Stimulated activated CD4-positive, alpha-beta T cell treated with anti-CD3 and anti-CD28 coated beads, Interleukin-15, amount 100 ng/mL, for 1 hour (primary cell): ENCODE data around the gene SPACDR.
A peak's percentile ranks its signal among the peaks of the same experiment; 100 is the strongest.

Experiments
- DNase-seq, 2 donors: peaks; one replicate each; pipeline ENCODE4 v3.0.0-alpha.2; 2020; ENCODE audit warnings: low read depth in 1 of 2, low spot score in 1 of 2

SPACDR gene

DNA sequence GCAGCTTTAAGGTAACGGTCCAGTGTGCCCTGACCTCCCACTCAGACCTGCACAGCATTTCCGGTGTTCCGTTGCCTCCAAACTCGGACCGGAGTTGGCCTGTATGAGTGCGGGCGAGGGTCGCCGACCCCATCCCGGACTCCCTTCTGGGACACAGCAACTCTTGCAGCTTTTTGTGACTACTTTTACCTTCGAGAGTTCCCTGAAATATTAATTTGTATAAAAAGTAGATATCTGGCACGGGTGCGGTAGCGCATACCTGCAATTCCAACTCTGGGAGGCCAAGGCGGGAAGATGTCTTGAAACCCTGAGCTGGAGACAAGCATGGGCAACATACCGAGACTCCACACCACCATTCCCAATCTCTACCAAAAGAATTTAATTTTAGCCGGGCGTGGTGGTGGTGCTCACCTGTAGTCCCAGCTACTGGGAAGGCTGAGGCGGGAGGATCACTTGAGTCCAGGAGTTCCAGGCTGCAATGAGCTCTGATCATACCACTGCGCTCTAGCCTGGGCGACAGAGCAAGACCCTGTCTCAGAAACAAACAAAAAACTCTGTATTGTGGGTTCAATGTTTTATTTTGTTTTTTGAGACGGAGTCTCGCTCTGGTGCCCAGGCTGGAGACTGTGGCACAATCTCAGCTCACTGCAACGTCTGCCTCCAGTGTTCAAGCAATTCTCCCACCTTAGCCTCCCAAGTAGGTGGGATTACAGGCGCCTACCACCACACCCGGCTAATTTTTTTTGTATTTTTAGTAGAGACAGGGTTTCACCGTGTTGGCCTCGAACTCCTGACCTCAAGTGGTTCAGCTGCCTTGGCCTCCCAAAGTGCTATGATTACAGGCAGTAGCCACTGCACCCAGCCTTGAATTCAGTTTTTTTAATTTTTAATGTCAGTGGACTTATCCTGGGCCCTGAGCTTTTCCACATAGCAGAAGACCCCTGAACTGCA lies 26.6 kb downstream of the SPACDR start:
- DNase-seq = no peak

DNA sequence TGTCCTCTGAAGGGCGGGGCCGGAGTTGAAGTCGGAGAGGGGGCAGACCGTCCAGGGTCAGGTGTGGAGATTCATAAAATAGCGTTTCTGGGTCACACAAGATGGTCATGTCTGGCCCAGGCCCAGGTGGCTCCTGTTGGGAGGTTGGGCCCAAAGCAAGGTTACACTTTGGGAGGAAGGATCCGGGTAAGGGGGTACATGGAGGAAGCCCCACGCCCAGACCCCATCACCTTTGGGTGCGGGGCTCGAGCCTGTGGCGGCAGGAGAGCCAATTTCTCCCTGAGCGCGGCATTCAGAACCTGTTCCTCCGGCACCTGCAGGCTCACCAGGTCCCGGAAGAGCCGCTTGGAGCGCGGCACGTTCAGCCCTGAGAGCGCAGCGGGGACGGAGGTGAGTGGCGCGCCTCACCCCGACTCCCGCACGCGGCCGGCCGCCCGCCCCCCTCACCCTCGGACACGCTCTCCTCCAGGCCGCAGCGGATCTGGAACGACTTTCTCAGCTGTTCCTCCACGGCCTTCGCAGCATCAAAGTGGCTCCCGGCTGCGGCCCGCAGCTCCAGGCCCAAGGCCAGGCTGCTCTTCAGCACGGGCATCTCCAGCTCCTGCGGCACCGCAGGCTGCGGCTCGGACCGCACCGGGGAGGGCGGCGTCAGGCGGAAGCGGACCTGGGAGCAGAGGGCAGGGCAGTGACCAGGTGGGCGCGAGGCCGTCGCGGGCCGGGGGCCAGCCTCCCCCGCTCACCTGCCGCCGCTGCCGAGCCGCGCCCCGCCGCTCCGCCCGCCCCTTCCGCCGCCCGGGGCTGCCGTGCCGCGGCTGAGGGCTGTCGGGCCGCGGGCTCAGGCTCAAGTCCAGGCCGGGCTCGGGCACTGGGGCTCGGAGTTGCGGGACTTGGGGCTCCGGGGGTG lies 28.4 kb downstream of the SPACDR start:
- peak; percentile 31 to 38 for DNase-seq

DNA sequence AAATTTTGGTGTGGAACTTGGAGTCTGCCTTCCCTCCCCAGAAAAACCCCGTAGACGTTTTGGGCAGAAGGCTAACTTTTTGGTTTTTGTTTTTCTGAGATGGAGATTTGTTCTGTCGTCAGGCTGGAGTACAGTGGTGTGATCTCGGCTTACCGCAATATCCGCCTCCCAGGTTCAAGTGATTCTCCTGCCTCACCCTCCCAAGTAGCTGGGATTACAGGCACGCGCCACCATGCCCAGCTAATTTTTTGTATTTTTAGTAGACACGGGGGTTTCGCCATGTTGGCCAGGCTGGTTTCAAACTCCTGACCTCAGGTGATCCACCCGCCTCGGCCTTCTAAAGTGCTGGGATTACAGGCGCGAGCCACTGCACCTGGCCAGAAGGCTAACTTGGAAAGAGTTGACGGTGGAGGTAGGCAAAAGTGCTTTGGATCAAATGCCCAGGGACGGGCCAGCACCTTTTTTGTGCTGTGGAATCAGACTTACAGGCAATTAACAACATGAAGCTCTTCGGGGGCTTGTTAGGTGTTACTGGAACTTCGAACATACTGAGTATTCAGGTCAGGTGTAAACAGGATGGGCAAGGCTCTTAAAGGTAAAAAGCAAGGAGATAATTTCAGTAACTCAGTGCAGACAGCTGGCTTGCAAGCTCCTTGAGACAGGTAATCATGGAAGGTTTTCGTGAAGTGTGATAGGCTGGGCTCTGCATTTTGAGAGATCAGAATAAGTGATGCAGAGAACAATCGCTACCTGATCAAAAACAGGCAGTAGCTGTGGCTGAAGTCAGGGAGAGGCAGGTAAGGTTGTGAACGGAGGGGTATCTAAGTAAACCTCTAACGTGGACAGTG lies 29.5 kb downstream of the SPACDR start:
- DNase-seq = no peak

DNA sequence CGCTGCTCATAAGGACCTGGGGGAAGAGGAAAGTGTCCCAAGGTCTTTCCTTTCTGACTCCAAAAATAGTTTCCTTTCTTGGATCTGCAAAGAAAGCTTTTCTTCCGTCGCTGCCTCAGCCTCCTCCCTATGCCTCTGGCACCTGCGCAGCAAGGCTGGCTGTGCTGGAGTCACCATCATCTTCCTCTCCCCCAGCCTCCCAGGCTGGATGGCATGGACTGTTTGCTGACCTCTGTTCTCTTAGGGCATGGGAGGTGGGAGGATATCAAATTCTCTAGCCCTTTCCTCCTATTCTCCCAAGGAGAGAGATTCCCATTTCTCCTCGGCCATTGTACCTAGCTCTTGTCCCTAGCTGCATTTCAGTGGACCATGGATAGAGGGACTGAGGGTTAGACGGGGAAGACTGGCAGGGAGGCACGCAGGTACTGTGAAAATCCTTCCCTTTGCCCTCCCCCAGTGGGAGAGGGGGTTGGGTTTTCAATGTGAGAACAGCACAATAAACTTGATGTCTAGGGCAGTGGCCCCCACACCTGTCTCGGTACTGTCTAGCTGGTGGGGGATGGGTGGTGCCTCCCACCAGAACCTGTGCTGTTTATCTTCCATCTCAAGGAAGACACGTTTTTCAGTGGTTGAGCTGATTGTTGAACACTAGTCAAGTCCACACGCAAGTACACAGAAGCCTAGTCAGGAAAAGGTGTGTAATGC lies 30.3 kb downstream of the SPACDR start:
- DNase-seq = no peak

DNA sequence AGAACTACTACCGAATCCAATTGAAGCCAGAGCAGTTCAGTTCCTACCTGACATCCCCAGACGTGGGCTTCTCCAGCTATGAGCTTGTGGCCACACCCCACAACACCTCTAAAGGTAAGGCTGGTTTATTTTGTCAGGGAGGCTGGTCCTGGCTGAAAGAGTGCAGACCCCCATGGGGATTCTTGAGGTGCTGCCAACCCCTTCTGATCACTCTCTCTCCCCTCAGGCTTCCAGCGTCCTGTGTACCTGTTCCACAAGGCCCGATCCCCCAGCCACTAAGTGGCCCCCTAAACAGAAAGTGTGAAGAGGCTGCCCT lies 30.8 kb downstream of the SPACDR start:
- no peak for DNase-seq

DNA sequence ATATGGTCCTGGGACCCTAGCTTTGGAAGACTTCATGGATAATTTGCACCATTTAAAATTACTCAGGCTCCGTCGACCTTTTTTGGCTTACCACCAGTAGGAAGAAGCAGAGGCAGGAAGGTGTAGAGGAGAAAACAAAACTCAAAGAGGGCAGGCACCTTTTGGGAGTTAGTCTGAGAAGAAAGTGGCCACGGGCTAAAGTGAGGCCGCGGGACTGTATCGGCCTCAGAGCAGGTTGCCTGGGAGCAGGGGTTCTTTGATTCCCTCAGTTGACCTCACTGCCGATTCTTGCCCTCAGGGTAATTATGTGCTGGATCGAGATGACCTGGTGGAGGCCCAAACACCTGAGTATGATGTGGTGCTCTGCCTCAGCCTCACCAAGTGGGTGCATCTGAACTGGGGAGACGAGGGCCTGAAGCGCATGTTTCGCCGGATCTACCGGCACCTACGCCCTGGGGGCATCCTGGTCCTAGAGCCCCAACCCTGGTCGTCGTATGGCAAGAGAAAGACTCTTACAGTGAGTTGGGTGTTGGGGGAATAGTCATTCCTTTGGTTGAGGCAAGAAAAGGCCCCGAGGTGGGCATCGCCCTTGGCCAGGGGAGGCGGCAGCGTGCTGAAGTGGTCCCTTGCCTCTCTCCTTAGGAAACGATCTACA lies 31.3 kb downstream of the SPACDR start:
- no peak for DNase-seq

DNA sequence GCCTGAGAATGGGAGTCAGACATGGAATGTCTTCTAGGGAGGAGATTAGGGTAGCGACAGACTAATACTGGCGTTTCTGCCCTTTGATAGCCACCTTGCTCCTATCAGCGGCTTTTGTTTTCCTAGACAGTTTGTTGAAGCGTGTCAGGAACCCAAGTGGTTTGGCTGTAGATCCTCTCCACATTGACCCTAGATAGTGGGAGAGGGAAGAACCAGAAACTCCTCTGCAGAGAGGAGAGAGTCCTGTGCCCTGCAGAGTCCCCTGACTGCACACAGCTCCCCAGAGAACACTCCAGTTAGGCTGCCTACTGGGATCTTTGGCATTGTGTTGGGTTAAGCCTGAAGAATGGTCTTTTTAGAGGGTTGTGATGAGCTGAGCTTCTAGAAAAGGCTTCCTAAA lies 32.0 kb downstream of the SPACDR start:
- DNase-seq = no peak

DNA sequence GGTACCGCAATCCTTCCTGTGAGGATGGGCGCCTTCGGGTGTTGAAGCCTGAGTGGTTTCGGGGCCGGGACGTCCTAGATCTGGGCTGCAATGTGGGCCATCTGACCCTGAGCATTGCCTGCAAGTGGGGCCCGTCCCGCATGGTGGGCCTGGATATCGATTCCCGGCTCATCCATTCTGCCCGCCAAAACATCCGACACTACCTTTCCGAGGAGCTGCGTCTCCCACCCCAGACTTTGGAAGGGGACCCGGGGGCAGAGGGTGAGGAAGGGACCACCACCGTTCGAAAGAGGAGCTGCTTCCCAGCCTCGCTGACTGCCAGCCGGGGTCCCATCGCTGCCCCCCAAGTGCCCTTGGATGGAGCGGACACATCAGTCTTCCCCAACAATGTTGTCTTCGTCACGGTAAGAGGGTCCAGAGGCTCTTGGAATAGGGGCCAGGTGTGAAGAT lies 32.7 kb downstream of the SPACDR start:
- no peak for DNase-seq

DNA sequence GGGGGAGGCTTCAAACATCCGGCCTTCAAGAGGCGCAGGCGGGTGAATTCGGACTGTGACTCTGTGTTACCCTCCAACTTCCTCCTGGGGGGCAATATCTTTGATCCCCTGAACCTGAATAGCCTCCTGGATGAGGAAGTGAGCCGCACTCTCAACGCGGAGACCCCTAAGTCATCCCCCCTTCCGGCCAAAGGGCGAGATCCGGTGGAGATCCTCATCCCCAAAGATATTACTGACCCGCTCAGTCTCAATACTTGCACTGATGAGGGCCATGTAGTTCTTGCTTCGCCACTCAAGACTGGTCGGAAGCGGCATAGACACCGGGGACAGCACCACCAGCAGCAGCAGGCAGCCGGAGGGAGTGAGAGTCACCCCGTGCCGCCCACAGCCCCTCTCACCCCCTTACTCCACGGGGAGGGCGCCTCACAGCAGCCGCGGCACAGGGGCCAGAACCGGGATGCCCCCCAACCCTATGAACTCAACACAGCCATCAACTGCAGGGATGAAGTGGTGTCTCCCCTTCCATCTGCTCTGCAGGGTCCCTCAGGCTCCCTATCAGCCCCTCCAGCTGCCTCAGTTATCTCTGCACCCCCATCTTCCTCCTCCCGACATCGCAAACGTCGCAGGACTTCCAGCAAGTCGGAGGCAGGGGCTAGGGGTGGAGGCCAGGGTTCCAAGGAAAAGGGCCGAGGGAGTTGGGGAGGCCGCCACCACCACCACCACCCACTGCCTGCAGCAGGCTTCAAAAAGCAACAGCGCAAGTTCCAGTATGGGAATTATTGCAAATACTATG lies 33.4 kb downstream of the SPACDR start:
- DNase-seq = peak in 1 of 2 donors; percentile 28

DNA sequence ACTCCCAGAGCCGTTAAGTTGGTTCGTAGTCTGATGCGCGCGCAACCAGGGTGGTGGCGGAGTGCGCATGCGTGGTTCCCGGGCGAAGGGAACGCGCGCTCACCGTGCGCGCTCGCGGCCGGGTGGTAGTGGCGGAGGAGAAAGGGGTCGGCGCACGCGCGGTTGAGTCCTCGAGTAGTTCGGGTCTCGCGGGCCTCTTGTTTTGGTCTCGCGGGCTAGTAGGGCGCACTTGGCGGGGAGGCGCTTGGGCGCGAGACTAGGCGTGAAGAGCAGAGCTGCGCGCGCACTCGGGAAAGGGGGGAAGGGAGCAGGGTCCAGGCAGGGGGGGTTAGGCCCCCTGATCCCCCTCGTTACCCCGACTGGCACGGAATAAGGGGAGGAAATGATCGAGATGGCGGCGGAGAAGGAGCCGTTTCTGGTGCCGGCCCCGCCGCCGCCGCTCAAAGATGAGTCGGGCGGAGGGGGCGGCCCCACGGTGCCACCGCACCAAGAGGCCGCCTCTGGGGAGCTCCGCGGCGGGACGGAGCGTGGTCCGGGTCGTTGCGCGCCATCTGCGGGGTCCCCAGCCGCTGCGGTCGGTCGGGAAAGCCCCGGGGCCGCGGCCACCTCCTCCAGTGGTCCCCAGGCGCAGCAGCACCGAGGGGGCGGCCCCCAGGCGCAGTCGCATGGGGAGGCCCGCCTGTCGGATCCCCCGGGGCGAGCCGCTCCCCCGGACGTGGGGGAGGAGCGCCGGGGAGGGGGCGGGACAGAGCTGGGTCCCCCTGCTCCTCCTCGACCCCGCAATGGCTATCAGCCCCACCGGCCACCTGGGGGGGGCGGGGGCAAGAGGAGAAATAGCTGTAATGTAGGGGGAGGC lies 34.2 kb downstream of the SPACDR start, which contains the start of gene MEPCE:
Gene MEPCE, plus strand, starts transcription at position 195 of the 856 bp plus-strand sequence. Its CDS starts 188 bp downstream, at position 383.
- DNase-seq = peak; percentile 94 to 96

DNA sequence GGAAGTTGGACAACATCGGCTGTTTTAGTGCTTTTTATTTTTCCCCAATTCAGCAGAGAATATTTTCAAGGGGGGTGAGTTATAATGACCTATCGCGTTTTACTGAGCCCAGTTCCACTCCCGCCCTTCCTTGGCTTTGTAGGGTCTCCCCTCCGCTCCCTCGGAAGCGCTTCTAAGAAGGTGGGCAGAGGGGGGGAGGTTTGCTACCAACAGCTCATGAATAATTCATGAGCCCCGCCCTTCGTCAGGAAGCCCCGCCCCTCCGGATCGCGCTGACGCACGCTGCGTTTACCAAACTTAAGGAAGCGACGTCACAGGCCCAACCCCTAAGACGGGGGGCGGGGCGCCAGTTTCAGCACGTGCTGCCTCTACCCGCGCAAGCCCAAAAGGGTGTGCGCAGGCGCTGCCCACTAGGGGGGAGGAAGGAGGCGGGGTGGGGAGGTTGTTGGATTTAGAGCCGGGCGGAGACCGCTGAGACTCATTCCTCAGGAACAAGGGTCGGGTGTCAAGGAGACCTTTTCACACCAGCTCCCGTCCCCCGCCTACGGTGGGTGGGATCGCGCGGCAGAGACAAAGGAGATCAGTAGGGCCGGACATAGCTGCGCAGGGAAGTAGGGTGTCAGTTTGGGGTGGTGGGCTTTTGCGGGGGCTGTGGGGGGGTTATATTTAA lies 35.0 kb downstream of the SPACDR start:
- DNase-seq = peak; percentile 100

DNA sequence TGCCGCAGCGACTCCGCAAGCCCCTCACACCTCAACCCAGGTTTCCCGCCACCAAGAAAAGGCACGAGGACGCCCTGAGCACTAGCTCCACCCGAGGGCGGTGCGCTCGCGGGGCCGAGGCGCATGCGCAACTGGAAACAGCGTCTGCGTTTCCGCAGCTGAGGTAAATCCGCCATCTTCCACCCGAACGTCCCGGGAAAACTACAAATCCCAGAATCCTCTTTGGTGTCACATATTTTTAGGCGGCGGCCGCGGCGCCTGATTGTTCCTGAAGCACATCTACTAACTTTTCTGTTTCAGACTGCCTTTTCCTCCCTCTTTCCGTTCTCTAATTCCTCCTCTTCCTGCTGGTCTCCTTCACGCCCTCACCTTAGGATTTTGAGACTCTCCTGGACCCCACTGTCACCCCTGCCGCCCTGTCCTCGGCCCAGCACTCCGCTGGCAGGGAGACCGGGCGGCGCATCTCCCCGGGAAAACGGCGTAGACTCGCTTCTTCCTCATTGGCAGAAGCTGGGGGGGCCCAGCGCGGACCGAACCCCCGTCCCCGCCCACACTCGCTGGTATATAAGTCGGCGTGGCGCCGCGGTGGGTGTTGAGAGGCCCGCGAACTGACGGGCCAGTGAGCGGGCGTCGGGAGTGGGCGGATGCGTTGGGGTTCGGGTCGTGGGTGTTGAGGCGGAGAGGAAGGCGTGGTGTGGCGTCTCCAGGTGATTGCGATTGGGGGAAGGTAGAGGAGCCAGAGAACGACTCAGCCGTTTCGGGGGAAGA lies 35.7 kb downstream of the SPACDR start, which contains the start of gene ZCWPW1:
Gene ZCWPW1, minus strand, starts transcription at position 505 of the 768 bp plus-strand sequence. CDS start 8,054 bp downstream, outside the sequence.
- DNase-seq = peak; percentile 90 to 95

DNA sequence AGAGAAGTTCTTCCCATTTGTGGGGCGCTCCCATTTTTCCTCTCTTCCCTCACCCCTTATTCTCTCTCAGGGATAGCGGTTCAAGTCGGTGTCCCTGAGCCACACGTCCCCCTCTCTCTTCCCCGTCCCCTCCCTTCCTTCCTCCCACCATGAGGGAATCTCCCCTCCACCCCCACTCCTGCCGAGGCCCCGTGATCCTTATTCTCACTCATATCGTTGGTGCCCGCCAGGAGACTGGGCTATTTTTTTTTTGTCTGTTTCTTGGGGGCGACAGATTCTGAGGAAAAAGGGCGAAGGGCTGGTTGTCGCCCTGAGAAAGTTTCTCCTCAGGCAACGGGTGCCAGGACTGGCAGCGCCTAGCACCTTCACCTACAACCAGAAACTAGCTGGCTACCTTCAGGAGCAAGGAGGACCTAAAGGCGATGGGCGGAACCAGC lies 36.3 kb downstream of the SPACDR start:
- DNase-seq = no peak

DNA sequence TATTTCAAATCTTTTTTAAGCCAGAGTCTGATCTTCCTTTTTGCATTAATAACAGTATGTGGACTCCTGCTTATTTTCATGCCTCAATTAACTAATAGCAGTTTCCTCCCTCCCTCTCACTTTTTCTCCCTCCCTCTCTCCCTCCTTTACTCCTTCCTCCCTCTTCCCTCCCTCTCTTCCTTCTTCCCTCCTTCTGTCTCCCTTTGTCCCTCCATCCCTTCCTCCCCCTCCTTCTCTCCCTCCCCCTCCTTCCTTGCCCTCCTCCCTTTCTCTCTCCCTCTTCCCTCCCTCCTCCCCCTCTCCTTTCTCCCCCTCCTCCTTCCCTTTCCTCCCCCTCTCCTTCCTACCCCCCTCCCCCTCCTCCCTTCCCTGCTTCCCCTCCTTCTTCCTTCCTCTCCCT lies 37.5 kb downstream of the SPACDR start:
- DNase-seq = no peak

DNA sequence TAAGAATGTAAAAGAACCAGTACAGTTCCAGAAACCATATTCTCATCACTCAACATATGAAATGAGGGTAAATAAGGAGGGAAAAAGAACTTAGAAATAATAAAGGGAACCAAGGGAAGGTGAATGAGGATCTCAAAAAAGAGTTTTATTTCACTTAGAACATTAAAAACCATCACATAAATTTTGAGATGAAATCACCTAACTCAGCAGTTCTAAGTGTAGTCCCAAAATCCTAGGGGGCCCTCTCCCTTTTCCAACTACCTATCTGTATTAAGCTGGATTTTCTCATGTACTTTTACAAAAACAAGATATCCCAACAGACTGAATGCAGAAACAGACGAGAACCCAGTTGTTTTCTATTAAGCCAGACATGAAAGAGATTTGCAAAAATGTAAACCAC lies 38.7 kb downstream of the SPACDR start:
- DNase-seq = no peak

DNA sequence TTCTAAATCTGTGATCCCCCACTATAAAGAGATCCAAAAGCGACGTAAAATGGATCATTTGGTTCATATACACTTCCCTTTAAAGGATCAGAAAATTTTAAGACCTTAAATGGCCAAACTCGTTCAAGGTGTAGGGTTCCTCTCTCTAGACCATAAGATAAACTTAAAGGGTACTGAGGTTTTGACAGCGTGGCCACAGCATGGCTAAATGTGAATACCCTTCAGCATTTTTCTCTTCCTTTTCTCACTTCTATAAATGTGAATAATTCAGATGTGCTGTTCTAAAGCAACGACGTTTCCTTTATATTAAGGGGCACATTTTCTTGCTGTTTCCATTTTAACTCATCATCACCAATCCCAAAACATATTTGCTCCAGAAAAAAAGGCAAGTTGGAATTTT lies 40.7 kb downstream of the SPACDR start:
- no peak for DNase-seq
